ENCODE measurements around the gene CABP5. TPM values are rescaled to one million over a fixed set of nuclear protein-coding genes. Genes with fewer than 3 reads are reported as not detected.
A peak's percentile ranks its signal among the peaks of the same experiment; 100 is the strongest.

CABP5 gene
- total and polyA plus RNA-seq, 2 experiments from 2014 or later, result not detected

GRCh38 chr19:48030073-48030472, 13.8 kb downstream of the CABP5 start:
- Mint-ChIP-seq H3K27me3 (ENCODE audit: insufficient read depth, low read depth, poor library complexity) (peaks cover 6% of the 10 kb centered on the region), H3K4me1 (no peaks in the 10 kb centered on the region), H3K36me3 (ENCODE audit: low read depth) (no peaks in the 10 kb centered on the region), H3K9me3 (peaks cover 2% of the 10 kb centered on the region; the same call in 2 of the 3 replicates), H3K27ac (no peak overlapping the region), H3K4me3 (no peak overlapping the region)
- no peak for DNase-seq (ENCODE audit: low spot score)
- H3K27ac ChIP-seq (ENCODE audit: low read depth), result no peak overlapping the region
- peaks cover 4% of the 10 kb centered on the region; the same call in 1 of the 2 replicates for H3K9me2 ChIP-seq (ENCODE audit: insufficient read depth)
- H3K36me3 ChIP-seq (ENCODE audit: insufficient read depth), result no peaks in the 10 kb centered on the region
- H3K4me1 ChIP-seq (ENCODE audit: insufficient read depth), result no peaks in the 10 kb centered on the region
- no peaks in the 10 kb centered on the region for H3K79me2 ChIP-seq (replicated peaks; ENCODE audit: insufficient read depth)
- no peaks in the 10 kb centered on the region for H3F3A ChIP-seq (replicated peaks; ENCODE audit: low read depth)
- ATAC-seq, result no peak
- no peak overlapping the region for H3K4me2 ChIP-seq
- H4K20me1 ChIP-seq (replicated peaks; ENCODE audit: insufficient read depth), result no peaks in the 10 kb centered on the region
- no peak for TF ChIP-seq POLR2AphosphoS5 (IDR thresholded peaks at IDR 0.05; ENCODE audit: low read depth)
- no peak for TF ChIP-seq CREB1 (CRISPR knock-in tag; IDR thresholded peaks at IDR 0.05; ENCODE audit: low read depth)
- no peak for TF ChIP-seq ETS1 (IDR thresholded peaks at IDR 0.05)
- TF ChIP-seq CTCF (conservative IDR thresholded peaks at IDR 0.05; ENCODE audit: low read depth in 2 of 2), result no peak
- TF ChIP-seq REST (IDR thresholded peaks at IDR 0.05; ENCODE audit: unreplicated experiment), result no peak
- no peak for TF ChIP-seq NANOG (IDR thresholded peaks at IDR 0.05; ENCODE audit: borderline replicate concordance)
- no peak for TF ChIP-seq STAT1 (IDR thresholded peaks at IDR 0.05; ENCODE audit: unreplicated experiment)
- TF ChIP-seq EZH2phosphoT487 (IDR thresholded peaks at IDR 0.05; ENCODE audit: unreplicated experiment), result no peak
- no peak for TF ChIP-seq JUNB (IDR thresholded peaks at IDR 0.05; ENCODE audit: unreplicated experiment)
- no peak for TF ChIP-seq ZNF114 (CRISPR knock-in tag; IDR thresholded peaks at IDR 0.05)
- TF ChIP-seq ZNF462 (CRISPR knock-in tag; IDR thresholded peaks at IDR 0.05), result no peak
- no peak for TF ChIP-seq EZH2 (IDR thresholded peaks at IDR 0.05; ENCODE audit: low read depth, unreplicated experiment)
- TF ChIP-seq ZNF331 (CRISPR knock-in tag; IDR thresholded peaks at IDR 0.05; ENCODE audit: low read depth), result no peak
- H3K4me3 ChIP-seq, result no peak overlapping the region
- H2AFZ ChIP-seq, result peak overlapping the region; percentile 57
- H3K27me3 ChIP-seq (ENCODE audit: insufficient read depth), result no peaks in the 10 kb centered on the region

Measured in GM23338 (cell line).